A549 treated with AZD9567 at 1 μM for 4 hours (cell line): ENCODE measurements around the gene GPR15LG. TPM values are rescaled to one million over a fixed set of nuclear protein-coding genes. Genes with fewer than 3 reads are reported as not detected.

Source experiments
- total RNA-seq: library from RNA; stranded (reverse); fragments of 200-300 nt; extraction: Qiagen RNA extraction; gene quantifications from 5 replicates; pipeline ENCODE4 v1.2.3, GENCODE V29; 2022; ENCODE audit not compliant: insufficient read depth

Gene GPR15LG
- not detected in 5 replicates for total RNA-seq

DNA sequence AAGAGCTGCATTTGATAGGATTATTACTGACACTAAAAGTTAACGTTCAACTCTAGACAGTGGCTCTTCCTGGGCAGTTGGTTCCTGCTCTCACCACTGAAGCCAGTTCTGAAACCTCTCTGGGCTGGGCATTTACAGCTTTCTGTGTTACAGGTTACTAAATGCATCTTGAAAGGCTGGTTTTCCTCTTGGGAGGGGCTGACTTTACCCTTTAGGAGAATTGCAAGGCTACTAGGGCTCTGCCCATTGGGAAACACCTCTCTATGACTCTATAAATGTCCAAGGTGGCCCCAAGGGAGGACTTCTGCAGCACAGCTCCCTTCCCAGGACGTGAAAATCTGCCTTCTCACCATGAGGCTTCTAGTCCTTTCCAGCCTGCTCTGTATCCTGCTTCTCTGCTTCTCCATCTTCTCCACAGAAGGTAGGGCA, at the start of gene GPR15LG:
Gene GPR15LG, plus strand, starts transcription at position 301 of the 429 bp plus-strand sequence. Its CDS starts 51 bp downstream, at position 352.

DNA sequence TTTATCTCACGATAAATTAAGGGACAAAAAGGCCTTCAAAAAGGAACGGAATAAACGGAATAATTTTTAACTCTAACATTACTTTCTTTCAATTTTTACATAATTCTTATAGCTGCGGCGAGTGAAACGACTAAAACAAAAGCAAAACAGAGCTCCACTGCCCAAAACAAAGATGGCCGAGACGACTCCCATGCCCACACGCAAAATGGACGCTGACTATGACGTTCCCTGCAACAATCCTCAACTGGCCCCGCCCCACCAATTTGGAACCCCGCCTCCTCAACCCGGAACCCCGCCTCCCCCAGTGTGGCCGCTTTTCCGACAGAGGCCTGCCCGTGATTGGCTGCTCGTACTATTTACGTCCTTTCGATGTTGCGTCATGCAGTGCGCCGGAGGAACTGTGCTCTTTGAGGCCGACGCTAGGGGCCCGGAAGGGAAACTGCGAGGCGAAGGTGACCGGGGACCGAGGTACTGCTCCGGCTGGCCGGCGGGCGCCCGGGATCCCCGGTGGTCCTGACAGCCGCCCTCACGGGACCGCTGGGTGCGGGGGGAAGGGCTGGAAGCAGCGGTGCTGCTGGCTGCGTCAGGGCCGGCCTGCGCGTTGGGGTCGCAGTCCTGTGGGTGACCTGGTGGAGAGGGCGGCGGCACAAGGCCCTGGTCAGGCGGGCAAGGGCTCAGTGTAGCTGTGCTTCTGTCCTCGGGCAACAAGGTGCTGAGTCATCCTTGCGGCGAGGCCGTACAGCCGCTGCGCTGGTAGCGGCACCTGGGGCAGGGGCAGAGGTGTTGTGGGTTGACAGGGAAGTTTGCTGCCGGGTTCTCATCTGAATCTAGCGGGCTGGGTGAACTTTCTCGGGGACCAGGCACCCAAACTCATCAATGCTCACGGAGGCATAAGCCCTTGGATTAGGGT, 34.2 kb upstream of the GPR15LG start, which contains the start of gene GHITM:
Gene GHITM, plus strand, starts transcription at position 384 of the 910 bp plus-strand sequence. CDS start 1,992 bp downstream, outside the sequence.

DNA sequence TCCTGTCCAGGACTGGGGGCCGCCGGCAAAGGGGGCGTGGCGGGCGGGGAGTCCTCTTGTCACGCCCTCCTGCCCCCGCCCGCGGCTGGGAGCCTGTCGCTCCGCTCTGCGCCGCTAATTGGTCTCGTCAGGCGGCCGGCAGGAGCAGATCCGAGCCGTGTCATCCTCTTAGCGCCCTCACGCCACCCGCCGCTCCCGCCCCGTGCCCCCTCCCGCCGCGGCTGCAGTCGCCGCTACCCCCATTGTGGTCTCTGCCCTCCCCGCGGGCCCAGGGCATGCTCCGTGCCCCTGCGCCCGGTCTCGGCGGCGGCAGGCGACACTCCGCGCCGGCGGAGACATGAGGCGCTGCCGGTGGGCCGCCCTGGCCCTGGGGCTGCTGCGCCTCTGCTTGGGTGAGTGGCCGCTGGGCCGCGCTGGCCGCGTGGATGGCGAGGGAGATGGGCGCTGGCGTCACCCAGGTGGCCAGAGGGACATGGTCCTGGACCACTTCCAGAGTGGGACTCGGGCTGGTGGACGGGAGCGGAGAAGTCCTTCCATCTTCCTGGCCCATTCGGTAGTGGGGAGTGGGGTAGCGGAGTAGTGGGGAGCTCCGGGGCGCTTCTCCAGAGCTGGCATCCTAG, 20.9 kb downstream of the GPR15LG start, which contains the start of gene CDHR1:
Gene CDHR1, plus strand, starts transcription at position 114 of the 620 bp plus-strand sequence. Its CDS starts 224 bp downstream, at position 338.

DNA sequence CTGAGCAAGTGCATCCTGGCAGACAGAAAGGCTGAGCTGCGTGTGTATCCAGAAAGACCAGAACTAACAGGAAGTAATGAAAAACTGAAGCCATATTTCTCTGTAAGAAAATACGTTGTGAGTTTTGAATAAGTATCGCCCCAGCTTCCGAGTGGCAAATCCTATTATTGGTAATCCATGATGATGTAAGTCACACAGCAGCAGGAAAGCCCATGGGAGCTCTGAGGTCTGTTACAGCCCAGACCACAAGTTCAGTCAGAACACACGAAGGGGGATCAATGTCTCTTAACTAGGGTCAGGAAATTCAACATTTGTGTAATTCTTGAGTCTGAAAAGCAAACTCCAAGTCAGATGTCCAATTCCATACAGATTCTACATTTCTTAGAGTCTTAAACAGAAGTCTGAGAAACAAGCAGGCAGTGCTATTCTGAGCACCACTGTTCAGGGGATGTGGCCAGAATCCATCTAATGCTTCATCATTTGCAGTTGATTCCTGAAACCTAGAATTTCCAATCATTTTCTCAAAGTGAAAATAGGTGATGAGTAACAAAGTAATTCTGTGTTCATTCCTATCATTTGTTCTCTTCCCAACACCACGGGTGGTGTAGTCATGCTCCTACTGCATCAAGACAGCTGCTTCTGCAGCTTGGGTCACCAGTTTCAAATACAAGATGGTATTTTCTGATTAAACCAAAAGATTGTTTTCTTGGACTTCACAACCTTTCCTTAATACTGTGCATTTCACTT, 52.0 kb downstream of the GPR15LG start, which contains the start of gene LRIT2:
Gene LRIT2, minus strand, starts transcription at position 118 of the 747 bp plus-strand sequence. Its CDS starts 24 bp downstream, at position 94.

Other genes with a start within 250 kb of the GPR15LG start
- gene GHITM, start 34.3 kb upstream of the GPR15LG start, total RNA-seq: 185 to 209 TPM (median 205 TPM) in 5 replicates
- 0.05 to 0.19 TPM (median 0.07 TPM) in 4 of 5 replicates, not detected in the other for gene CDHR1, start 20.7 kb downstream of the GPR15LG start, total RNA-seq
- gene LRIT2, start 51.7 kb downstream of the GPR15LG start, total RNA-seq: not detected in 5 replicates
- gene LRIT1, start 67.7 kb downstream of the GPR15LG start, total RNA-seq: not detected in 5 replicates
- gene RGR, start 71.3 kb downstream of the GPR15LG start, total RNA-seq: not detected in 5 replicates
- 9.7 to 13.3 TPM (median 12.0 TPM) in 5 replicates for gene CCSER2, start 154.8 kb downstream of the GPR15LG start, total RNA-seq